PFSK-1 (cell line): Measurements from ENCODE around the gene NFYA.

ENCODE experiments used
- FOXP2 ChIP-seq: optimal IDR thresholded peaks from 2 replicates; pipeline ENCODE3; 2011; ENCODE audit warnings: borderline replicate concordance, control low read depth, inconsistent platforms; ENCODE audit not compliant: insufficient read depth; ENCODE audit errors: extremely low read length, extremely low read depth
- POLR2AphosphoS5 ChIP-seq: IDR thresholded peaks from 2 replicates; pipeline ENCODE4 v1.6.1; 2012; ENCODE audit warnings: low read depth, mild to moderate bottlenecking, control low read depth, low read length, moderate library complexity
- REST ChIP-seq, 2 experiments: IDR thresholded peaks; 2 replicates each; pipeline versions ENCODE4 v1.6.1 to v1.8.0; 2011 to 2012; ENCODE audit warnings: low read depth in 2 of 2, low read length in 2 of 2, control low read depth in 1 of 2, inconsistent platforms in 1 of 2, mild to moderate bottlenecking in 1 of 2, moderate library complexity in 1 of 2; ENCODE audit not compliant: insufficient read depth in 1 of 2
- SIN3A ChIP-seq: IDR thresholded peaks from 2 replicates; pipeline ENCODE4 v1.6.1; 2012; ENCODE audit warnings: mild to moderate bottlenecking, low read length, moderate library complexity, borderline replicate concordance; ENCODE audit not compliant: insufficient read depth
- TAF1 ChIP-seq: IDR thresholded peaks from 2 replicates; pipeline ENCODE4 v1.6.1; 2012; ENCODE audit warnings: low read length, control low read depth, borderline replicate concordance; ENCODE audit not compliant: insufficient read depth

NFYA gene

DNA sequence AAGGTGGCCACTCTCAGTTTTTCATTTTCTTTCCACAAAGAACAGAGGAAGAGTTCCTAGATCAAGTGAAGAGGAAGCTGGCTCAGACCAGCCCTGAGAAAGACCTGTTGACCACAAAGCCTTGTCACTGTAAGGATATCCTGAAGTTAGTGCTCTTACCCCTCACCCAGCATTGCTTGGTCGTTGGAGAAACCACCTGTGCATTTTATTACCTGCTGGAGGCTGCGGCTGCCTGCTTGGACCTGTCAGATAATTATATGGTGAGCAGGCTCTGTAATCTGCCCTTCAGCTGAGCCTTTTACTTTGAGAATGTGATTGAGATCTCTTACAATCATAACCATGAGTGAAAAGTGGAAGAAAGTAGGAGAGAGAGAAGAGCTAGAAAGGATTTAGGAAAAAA, 59.5 kb downstream of the NFYA start:
- no peak for TF ChIP-seq TAF1
- TF ChIP-seq POLR2AphosphoS5: no peak
- TF ChIP-seq FOXP2: no peak
- no peak for TF ChIP-seq SIN3A
- TF ChIP-seq REST (IDR thresholded peaks at IDR 0.05; ENCODE audit: insufficient read depth in 1 of 2, low read depth in 2 of 2, low read length in 2 of 2): no peak

DNA sequence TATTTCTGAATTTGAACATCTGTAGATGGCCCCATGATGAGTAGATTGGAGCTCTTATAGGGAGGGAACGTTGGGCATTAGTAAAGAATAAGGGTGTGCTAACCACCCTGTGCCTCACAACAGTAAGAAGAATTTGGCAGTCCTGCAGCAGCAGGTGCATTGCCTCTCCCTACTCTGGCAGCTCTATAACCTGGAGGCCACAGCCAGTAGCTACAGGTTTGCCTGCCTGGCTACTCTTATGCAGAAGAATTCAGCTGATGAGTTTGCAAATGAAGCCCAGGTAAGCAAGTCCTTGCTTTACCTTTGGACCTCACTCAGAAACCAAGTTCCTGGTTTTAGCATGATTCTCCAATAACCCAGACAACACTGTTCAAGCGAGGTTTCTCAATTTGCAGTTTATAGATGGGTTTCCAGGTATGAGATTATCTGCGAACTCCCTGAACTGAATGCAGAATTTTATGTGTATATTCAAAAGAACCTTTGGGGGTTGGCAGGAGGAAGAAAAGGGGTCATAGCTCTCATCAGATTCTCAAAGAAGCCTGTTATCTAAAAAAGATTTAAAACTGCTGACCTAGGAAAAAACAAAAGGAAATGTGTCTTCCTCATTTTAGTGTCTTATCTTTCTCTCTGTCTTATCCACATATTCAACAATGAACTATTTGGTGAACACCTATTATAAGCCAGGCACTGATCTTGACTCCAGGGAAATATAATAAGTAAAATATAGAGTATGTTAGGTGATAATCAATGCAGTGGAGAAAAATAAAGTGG, 62.5 kb downstream of the NFYA start:
- TF ChIP-seq SIN3A (no peak), FOXP2 (no peak), TAF1 (no peak), REST (IDR thresholded peaks at IDR 0.05; ENCODE audit: insufficient read depth in 1 of 2, low read depth in 2 of 2, low read length in 2 of 2) (no peak), POLR2AphosphoS5 (no peak)

DNA sequence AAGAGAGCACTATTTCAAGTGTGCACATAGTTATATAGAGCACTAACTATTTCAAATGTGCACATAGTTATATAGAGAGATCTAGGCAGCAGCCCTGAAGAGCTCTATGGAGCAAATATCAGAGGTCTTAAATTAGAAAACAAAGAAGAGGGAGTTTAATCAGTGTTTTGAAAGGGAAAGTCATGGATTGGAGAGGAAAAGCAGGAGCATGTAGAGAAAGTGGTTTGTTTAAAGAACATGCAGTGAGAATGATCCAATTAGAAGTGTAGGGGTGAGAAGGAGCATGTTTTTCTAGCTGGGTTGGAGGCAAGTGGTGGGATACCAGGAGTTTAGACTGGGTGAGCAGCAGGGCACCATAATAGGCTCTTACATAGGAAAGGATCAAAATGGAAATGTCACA, 64.1 kb downstream of the NFYA start:
- no peak for TF ChIP-seq SIN3A
- TF ChIP-seq TAF1: no peak

DNA sequence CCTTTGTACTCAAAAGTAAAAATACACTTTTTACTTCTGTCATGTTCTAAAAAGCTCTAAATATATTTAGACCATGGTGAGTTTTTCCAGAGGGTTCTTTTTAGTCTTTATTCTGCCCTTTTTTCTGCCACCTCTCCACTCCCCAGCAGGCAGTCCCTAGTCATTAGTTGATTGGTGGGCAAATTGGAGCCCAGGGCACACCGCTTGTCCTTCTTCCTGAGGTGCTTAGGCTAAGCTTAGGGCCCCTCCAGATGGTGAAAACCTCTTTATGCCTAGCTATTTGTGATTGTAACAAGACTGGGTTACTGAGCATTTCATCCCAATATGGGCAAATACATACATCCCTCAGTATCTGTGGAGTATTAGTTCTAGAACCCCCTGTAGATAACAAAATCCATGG, 75.1 kb downstream of the NFYA start:
- TF ChIP-seq TAF1: no peak
- TF ChIP-seq REST (IDR thresholded peaks at IDR 0.05; ENCODE audit: insufficient read depth in 1 of 2, low read depth in 2 of 2, low read length in 2 of 2): no peak
- no peak for TF ChIP-seq POLR2AphosphoS5
- no peak for TF ChIP-seq SIN3A
- TF ChIP-seq FOXP2: no peak
